SH-SY5Y (cell line): ENCODE results near the gene NR4A1.

Experiments used
- GATA2 ChIP-seq: IDR thresholded peaks from 2 replicates; pipeline ENCODE4 v1.6.1; 2011; ENCODE audit warnings: mild to moderate bottlenecking, low read depth, low read length
- GATA3 ChIP-seq: IDR thresholded peaks from 2 replicates; pipeline ENCODE4 v1.6.1; 2011; ENCODE audit warnings: low read depth, mild to moderate bottlenecking, low read length, moderate library complexity

The NR4A1 gene

DNA sequence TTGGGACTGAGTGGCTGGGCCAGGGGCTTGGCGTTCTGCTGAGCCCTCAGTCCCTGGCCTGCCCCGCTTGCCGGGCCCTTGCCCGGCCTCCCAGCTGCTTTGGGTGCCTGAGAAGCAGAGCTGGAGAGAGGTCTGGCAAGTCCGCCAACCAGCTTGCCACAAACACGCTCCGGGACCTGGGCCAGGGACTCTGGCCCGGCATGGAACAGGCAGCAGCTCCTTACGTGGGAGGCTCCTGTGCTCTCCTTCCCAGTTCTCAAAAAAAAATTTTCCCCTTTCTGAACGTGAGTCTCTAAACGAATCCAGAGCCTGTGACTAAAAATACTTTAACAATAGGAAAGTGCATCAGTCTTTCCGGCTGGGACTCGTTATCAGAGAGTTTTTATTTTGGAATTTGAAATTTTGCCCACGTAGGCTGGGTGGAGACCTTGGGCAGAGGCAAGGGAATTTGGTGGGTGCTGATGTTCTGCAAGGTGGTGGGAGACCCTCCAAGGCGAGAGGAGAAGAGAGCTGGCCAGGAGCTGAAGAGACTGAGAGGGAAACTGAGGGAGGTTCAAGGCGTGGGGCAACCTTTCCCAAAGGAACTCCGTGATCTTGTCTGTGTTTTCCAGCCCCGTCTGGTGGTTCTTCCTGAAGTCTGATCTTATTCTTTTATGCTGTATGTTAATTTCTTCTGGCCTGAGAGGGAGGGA, 6.8 kb upstream of the NR4A1 start:
- no peak for TF ChIP-seq GATA3
- TF ChIP-seq GATA2: no peak

DNA sequence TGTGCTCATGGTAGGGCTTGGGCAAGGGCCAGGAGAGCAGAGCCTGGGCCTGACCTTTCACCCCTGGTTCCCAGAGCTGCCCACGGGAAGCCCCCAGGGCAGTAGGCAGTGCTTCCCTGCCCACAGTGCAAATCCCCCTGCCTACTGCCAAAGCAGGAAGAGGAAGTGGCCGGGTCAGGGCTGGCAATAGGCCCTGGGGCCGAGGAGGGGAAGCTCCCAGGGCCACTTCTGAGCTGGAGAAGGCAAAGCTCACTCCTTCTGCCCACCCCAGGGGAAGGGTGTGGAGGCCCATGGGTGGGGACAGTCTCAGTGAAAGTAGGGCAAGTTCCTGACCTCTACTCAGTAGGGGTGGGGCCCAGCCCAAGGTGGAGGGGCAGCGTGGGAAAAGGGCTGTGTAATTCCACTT, 5.4 kb upstream of the NR4A1 start:
- no peak for TF ChIP-seq GATA2
- TF ChIP-seq GATA3: no peak

DNA sequence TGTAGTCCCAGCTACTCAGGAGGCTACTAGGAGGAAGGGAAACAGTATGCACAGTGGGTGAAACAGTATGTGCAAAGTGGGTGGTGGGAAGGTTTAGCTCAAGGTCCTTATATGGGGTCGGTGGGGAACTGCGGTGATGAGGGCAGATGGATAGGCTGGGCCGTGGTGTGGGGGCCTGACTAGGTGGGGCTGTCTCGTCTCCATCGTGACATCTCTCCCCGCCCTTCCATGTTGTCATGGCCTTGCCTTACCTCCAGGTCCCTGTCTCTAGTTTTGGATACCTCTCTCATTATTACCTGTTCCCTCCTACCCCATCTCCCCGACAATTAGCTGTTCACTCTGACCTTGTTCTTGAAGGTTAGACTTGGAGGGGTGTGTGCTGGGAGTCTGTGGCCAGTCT, 4.4 kb upstream of the NR4A1 start:
- no peak for TF ChIP-seq GATA2
- no peak for TF ChIP-seq GATA3

DNA sequence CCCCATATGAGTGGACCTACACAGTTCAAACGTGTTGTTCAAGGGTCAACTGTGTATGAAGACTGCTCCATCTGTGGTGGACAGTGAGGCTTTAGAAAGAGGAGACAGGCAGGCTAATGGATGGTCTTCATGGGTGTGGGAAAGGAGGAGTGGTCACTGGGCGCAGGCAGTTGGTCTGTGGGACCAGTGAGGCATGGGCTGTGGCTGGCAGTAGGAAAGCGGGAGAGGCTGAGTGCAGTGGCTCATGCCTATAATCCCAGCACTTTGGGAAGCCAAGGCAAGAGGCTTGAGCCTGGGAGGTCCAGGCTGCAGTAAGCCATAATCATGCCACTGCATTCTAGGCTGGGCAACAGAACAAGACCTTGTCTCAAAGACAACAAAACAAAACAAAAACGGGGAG, 2.0 kb upstream of the NR4A1 start:
- TF ChIP-seq GATA2: no peak
- TF ChIP-seq GATA3: no peak

DNA sequence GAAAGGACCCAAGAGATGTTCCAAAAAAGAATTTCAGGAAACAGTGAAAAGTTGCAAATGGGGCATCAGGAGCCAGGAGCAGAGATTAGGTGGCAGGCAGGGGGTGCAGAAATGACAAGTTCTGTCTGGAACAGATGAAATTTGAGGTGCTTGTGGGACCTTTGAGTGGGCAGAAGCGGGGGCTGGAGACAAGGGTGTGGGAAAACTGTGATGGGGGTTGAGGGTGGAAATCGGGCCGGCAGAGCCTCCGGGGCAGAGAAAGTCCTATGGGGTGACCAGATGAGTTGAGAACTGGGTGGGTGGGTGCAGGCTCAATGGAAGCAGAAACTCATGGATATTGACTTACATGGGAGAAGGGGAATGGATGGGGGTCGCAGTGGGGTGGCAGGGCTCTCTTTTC, 1.6 kb upstream of the NR4A1 start:
- TF ChIP-seq GATA3: no peak
- TF ChIP-seq GATA2: no peak

DNA sequence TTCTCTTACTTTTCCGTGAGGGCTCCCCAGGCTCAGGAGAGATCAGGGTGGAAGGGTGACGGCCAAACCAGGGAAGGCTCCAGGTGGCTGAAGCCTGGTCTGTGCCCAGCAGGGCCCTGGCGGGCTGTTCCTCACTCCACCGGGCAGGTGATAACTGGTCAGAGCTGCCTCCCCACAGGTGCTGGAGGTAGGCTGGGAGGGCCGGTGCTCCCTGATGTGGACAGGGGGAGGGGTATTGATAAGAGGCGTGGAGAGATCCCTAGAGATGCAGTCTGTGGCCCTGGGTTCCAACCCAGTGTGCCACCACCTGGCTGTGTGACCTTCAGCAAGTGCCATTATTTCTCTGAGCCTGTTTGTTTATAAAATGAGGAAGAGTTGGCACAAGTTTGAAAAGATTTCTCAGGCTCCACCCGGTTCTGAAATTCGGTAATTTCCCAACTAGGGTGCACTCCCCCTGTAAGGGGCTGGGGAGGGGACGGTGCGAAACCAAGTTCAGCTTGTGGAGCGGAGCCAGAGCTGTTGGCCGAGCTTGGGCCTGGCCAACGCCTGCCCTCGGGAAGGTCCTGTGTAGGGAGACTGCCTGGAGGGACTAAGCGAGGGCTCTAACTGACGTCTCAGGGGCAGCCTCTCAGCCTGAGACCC, 1.0 kb upstream of the NR4A1 start:
- TF ChIP-seq GATA3 (no peak), GATA2 (no peak)

DNA sequence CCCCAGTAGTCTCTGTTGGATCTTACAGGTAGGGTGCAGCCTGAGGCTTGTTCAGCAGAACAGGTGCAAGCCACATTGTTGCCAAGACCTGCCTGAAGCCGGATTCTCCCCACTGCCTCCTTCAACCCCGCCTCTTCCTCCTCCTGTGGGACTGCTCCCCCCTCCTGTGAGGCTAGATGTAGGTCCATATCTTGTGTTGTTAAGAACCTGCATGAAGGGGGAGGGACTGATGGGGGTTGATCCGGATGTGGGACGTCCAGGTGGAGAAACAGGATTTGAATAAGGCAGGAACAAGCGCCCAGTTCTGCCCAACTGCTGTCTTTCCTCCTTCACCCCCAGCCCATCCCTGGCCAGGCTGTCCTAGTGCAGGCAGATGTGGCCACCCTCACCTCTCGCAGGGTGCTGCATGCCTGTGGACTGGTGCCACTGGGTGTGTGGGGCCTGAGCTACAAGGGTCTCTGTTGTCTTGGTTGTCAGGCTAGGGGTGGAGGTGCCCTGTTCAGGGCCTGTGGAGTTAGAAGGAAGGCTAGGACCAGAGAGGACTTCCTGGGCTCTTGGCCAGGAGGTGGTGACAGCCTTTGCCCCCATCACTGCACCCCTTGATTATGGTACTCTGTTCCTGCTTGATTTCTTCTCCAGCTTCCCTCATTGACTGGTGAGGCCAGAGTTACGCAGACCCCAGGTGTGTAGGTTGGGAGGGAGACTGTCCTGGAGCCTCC, 1.4 kb downstream of the NR4A1 start:
- no peak for TF ChIP-seq GATA2
- no peak for TF ChIP-seq GATA3

DNA sequence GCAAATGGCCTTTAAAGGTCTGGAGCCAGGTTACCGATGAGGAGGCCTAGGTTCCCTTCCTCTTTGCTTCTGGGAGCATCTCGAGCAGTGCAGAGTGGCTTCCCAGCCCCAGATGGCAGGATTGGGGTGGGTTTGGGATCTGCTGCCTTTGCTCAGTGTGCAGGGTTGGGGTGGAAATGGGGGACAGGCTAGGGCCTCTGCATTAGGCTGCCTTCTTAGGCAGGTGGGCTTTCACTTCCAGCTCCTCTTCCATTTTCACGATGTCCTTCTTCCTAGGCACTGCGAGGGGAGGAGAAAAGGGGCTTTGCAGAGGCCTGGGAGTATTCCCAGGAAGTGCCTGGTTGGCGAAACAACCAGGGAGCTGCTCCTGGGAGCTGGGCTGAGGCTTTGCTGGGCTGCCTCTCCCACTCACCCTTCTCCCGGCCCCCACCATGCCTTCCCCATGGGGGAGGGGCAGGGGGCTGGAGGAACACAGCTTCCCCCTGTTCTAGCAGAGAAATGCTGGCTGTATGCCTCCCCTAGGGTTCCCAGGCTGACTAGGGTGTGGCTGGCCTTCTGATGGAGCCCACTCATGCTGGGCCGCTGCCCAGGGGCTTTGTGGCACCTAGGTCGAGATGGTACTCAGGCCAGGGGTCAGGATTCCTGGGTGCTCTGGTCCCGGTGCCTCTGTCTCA, 2.4 kb downstream of the NR4A1 start:
- TF ChIP-seq GATA2 (no peak), GATA3 (no peak)

DNA sequence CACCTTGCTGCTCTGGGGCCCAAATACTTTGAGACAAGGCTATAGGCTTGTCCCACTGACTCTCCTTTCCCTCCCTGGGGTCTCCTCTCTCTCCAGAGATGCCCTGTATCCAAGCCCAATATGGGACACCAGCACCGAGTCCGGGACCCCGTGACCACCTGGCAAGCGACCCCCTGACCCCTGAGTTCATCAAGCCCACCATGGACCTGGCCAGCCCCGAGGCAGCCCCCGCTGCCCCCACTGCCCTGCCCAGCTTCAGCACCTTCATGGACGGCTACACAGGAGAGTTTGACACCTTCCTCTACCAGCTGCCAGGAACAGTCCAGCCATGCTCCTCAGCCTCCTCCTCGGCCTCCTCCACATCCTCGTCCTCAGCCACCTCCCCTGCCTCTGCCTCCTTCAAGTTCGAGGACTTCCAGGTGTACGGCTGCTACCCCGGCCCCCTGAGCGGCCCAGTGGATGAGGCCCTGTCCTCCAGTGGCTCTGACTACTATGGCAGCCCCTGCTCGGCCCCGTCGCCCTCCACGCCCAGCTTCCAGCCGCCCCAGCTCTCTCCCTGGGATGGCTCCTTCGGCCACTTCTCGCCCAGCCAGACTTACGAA, 3.1 kb downstream of the NR4A1 start:
- TF ChIP-seq GATA3: no peak
- no peak for TF ChIP-seq GATA2

DNA sequence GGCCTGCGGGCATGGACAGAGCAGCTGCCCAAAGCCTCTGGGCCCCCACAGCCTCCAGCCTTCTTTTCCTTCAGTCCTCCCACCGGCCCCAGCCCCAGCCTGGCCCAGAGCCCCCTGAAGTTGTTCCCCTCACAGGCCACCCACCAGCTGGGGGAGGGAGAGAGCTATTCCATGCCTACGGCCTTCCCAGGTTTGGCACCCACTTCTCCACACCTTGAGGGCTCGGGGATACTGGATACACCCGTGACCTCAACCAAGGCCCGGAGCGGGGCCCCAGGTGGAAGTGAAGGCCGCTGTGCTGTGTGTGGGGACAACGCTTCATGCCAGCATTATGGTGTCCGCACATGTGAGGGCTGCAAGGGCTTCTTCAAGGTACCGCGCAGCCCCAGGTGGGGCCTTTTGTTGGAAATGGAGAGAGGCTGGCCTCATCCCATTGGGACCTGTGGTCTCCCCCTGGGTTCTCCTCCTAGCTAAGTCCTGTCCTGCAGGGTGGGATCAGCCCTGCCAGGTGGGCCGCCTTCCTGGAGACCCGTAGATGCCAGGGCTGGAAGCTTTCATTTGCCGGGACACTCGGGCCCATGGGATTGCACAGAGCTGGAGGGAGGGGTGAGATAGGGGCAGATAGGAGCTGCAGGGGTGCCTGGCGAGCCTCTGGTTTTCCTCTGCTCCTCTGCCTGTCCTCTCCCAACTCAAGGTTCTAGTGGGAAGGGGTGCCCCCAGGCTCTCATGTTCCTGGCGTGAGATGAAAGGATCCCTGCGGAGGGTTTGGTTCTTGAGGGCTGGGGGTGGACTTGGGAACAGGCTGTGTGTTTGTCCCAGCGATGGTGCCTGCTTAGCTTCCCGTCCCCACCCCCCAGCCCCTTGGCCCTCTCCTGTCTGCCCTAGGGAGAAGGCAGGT, 3.8 kb downstream of the NR4A1 start:
- TF ChIP-seq GATA2: no peak
- no peak for TF ChIP-seq GATA3

DNA sequence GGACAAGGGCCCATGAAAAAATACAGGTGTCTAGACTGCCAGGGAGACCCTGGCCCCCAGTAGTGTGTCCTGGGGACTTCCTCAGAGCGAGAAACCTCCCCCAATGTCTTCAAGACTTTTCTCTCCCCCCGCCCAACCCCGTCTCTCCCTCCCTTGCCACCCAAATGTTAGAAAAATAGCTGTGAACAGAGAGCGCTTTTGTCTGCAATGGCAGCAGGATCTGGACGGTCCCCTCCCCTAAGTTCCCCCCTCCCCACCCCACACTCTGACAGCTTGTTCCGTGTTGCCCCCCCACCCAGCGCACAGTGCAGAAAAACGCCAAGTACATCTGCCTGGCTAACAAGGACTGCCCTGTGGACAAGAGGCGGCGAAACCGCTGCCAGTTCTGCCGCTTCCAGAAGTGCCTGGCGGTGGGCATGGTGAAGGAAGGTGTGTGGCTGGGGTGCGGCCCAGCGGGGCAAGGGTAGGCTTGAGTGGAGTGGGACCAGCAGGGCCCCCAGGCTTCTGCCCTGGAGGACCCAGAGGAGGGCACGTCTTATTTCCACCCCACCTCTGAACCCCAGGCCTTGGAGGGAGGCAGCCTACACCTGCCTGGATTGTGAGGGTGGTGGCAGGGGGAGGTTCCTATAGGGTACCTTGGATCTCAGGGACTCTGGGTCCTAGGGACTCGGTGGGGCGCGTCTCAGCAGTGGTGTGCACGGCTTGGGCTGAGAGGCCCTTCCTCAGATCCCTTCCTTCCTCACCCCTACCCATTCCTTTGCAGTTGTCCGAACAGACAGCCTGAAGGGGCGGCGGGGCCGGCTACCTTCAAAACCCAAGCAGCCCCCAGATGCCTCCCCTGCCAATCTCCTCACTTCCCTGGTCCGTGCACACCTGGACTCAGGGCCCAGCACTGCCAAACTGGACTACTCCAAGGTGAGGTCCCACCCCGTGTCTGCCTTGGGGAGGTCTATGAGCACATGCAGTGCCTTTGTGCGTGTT, 4.8 kb downstream of the NR4A1 start:
- TF ChIP-seq GATA2: no peak

DNA sequence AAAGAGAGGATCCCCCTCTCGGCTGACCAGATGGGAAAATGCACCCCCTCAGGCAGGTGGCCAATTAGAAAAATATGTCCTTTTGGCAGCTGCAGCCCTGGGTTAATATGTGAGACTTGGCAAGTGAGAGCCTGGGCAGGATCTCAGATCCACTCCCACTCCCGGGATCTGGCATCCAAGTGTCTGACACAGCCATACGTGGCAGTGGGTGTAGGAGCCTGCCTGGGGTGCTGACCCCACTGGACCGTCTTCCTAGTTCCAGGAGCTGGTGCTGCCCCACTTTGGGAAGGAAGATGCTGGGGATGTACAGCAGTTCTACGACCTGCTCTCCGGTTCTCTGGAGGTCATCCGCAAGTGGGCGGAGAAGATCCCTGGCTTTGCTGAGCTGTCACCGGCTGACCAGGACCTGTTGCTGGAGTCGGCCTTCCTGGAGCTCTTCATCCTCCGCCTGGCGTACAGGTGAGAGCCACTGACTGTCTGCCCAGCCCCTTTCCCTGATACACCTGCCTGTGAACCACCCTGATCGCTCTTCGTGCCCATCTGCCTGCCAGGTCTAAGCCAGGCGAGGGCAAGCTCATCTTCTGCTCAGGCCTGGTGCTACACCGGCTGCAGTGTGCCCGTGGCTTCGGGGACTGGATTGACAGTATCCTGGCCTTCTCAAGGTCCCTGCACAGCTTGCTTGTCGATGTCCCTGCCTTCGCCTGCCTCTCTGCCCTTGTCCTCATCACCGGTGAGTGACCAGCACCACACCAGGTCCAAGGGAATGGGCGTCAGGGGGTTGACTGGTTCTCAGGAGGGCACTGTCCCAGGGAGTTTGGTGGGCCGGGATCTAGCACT, 5.8 kb downstream of the NR4A1 start:
- no peak for TF ChIP-seq GATA3
- no peak for TF ChIP-seq GATA2
